Astrocyte (in vitro differentiated cells and primary cell): ENCODE results near the gene WDR83.

Experiments used
- CTCF ChIP-seq: IDR thresholded peaks from 2 replicates; pipeline ENCODE4 v1.5.1; 2011; ENCODE audit warnings: low read depth, mild to moderate bottlenecking, inconsistent platforms, low read length, moderate library complexity; ENCODE audit not compliant: insufficient read depth
- EZH2 ChIP-seq: IDR thresholded peaks from 2 replicates; pipeline ENCODE4 v1.6.1; 2012; ENCODE audit warnings: mild to moderate bottlenecking, low read length, inconsistent platforms; ENCODE audit not compliant: insufficient read depth

- no peak for TF ChIP-seq CTCF
- no peak for TF ChIP-seq EZH2
Measured at GRCh38 chr19:12664406-12665280, 2.0 kb upstream of the WDR83 start.
